ENCODE results near the gene URB1. TPM values are rescaled to one million over a fixed set of nuclear protein-coding genes. Genes with fewer than 3 reads are reported as not detected.

Gene URB1
- total RNA-seq, 1 experiment from 2014 or later = 18.1 TPM

- Histone ChIP-seq H3K9me3 (ENCODE audit: control insufficient read depth, insufficient read depth, low read depth, low read length) (no peaks in the 10 kb centered on the region), H3K36me3 (ENCODE audit: control insufficient read depth, insufficient read depth, low read length) (peaks cover 12% of the 10 kb centered on the region), H3K27me3 (ENCODE audit: control insufficient read depth, insufficient read depth, low read length) (no peaks in the 10 kb centered on the region), H3K4me3 (ENCODE audit: low read depth in 2 of 2, low read length in 2 of 2) (no peak overlapping the region), H3K27ac (ENCODE audit: low read length) (no peak overlapping the region), H3K4me1 (ENCODE audit: control insufficient read depth, insufficient read depth, low read length) (no peaks in the 10 kb centered on the region)
- BruUV-seq (replicated peaks) = no TSS peak
- CTCF ChIA-PET = no interaction called here
- POLR2A ChIA-PET = no interaction called here
- no peak for ATAC-seq
- intact Hi-C loops (cut with micrococcal nuclease; ENCODE audit: unreplicated experiment) (no loop called here), in situ Hi-C loops (cut with HindIII; ENCODE audit: low pct_unique_long_range_greater_than_20kb, low sequenced_read_pairs) (no loop called here)
- DNase-seq (ENCODE audit: low read depth, low spot score) = no peak
- TF ChIP-seq REST (IDR thresholded peaks at IDR 0.05; ENCODE audit: insufficient read depth in 1 of 2, low read depth in 2 of 2, low read length in 1 of 2) = no peak
- no peak for TF ChIP-seq TCF7L2 (IDR thresholded peaks at IDR 0.05; ENCODE audit: low read depth, low read length)
- no peak for TF ChIP-seq CTCF (IDR thresholded peaks at IDR 0.05)
- no peak for TF ChIP-seq POLR2AphosphoS5 (IDR thresholded peaks at IDR 0.05; ENCODE audit: low read depth, low read length)
- TF ChIP-seq SIN3A (IDR thresholded peaks at IDR 0.05; ENCODE audit: borderline replicate concordance, insufficient read depth, low read depth, low read length) = no peak
These were observed 67.1 kb downstream of the URB1 start for GRCh38 chr21:32325706-32326105.

GRCh38 chr21:32322676-32323075 is 70.1 kb downstream of the URB1 start:
- Histone ChIP-seq H3K4me1 (ENCODE audit: control insufficient read depth, insufficient read depth, low read length) (no peaks in the 10 kb centered on the region), H3K4me3 (ENCODE audit: low read depth in 2 of 2, low read length in 2 of 2) (no peak overlapping the region), H3K36me3 (ENCODE audit: control insufficient read depth, insufficient read depth, low read length) (peaks cover 9% of the 10 kb centered on the region), H3K9me3 (ENCODE audit: control insufficient read depth, insufficient read depth, low read depth, low read length) (no peaks in the 10 kb centered on the region), H3K27ac (ENCODE audit: low read length) (no peak overlapping the region), H3K27me3 (ENCODE audit: control insufficient read depth, insufficient read depth, low read length) (no peaks in the 10 kb centered on the region)
- intact Hi-C loops (cut with micrococcal nuclease; ENCODE audit: unreplicated experiment) = no loop called here
- ChIA-PET POLR2A (no interaction called here), CTCF (interaction anchor here (0.5 kb wide), 1 partner anchor 617 kb away, joined by 5 read pairs; no protein-coding TSS in a partner anchor)
- DNase-seq (ENCODE audit: low read depth, low spot score) = no peak
- no peak; the same call in 1 of the 2 replicates for ATAC-seq
- TF ChIP-seq TCF7L2 (IDR thresholded peaks at IDR 0.05; ENCODE audit: low read depth, low read length) (no peak), CTCF (IDR thresholded peaks at IDR 0.05) (no peak), POLR2AphosphoS5 (IDR thresholded peaks at IDR 0.05; ENCODE audit: low read depth, low read length) (no peak), REST (IDR thresholded peaks at IDR 0.05; ENCODE audit: insufficient read depth in 1 of 2, low read depth in 2 of 2, low read length in 1 of 2) (no peak), SIN3A (IDR thresholded peaks at IDR 0.05; ENCODE audit: borderline replicate concordance, insufficient read depth, low read depth, low read length) (no peak)
- in situ Hi-C loops (cut with HindIII; ENCODE audit: low pct_unique_long_range_greater_than_20kb, low sequenced_read_pairs) = no loop called here
- no TSS peak for BruUV-seq (replicated peaks)
